NCI-H69 (cell line): ENCODE results near the gene CCR6.
"Not testable (repeated sequence)": the region's sequence is repeated elsewhere in the genome, so short reads cannot be mapped to it uniquely, and the experiment has no call there.

Experiments
- DNase-seq: peaks from one replicate; lab custom pipeline; 2025; lab: John Stamatoyannopoulos, UW

The CCR6 gene

GRCh38 chr6:167122827-167123657, at the start of gene CCR6:
CCR6 (plus strand) TSS chr6:167123096; CDS start chr6:167136135, 13,039 bp downstream.
- no peak for DNase-seq

- DNase-seq, result no peak
Observed at GRCh38 chr6:167073679-167074274, 49.1 kb upstream of the CCR6 start.

GRCh38 chr6:167077241-167077932, 45.5 kb upstream of the CCR6 start:
- DNase-seq, result no peak

GRCh38 chr6:167078745-167079144, 44.2 kb upstream of the CCR6 start:
- no peak for DNase-seq

GRCh38 chr6:167079853-167080297, 43.0 kb upstream of the CCR6 start:
- DNase-seq, result no peak

GRCh38 chr6:167087857-167088354, 35.0 kb upstream of the CCR6 start:
- DNase-seq, result no peak

GRCh38 chr6:167088741-167089140, 34.2 kb upstream of the CCR6 start:
- not testable (repeated sequence) for DNase-seq

- DNase-seq, result no peak
Observed at GRCh38 chr6:167089243-167090142, 33.4 kb upstream of the CCR6 start.

GRCh38 chr6:167090171-167090570, 32.7 kb upstream of the CCR6 start:
- DNase-seq, result no peak

- no peak for DNase-seq
Observed at GRCh38 chr6:167091026-167091804, 31.7 kb upstream of the CCR6 start.

GRCh38 chr6:167091805-167092107, 31.1 kb upstream of the CCR6 start:
- DNase-seq, result no peak

- DNase-seq, result no peak
Observed at GRCh38 chr6:167092672-167093339, 30.1 kb upstream of the CCR6 start.

- no peak for DNase-seq
Observed at GRCh38 chr6:167093406-167093921, 29.4 kb upstream of the CCR6 start.

GRCh38 chr6:167093922-167094432, 28.9 kb upstream of the CCR6 start:
- DNase-seq, result no peak

- no peak for DNase-seq
Observed at GRCh38 chr6:167094436-167094819, 28.5 kb upstream of the CCR6 start.

GRCh38 chr6:167094820-167095637, 27.9 kb upstream of the CCR6 start:
- DNase-seq, result no peak

- DNase-seq, result no peak
Observed at GRCh38 chr6:167095888-167096287, 27.0 kb upstream of the CCR6 start.

GRCh38 chr6:167096991-167097390, 25.9 kb upstream of the CCR6 start:
- no peak for DNase-seq

GRCh38 chr6:167097770-167098169, 25.1 kb upstream of the CCR6 start:
- DNase-seq, result no peak
